ENCODE data around the gene CLCN5. TPM values are rescaled to one million over a fixed set of nuclear protein-coding genes. Genes with fewer than 3 reads are reported as not detected.

Gene CLCN5
- total RNA-seq, 2 donors from 2014 or later = 2.2 to 2.8 TPM

GRCh38 chrX:50093625-50094024, 171.2 kb downstream of the CLCN5 start:
- no peaks in the 10 kb centered on the region for H3K36me3 Mint-ChIP-seq (ENCODE audit: low read depth)
- no peaks in the 10 kb centered on the region for H3K27me3 Mint-ChIP-seq
- ATAC-seq = no peak
- no peaks in the 10 kb centered on the region for H3K4me1 Mint-ChIP-seq
- no peak overlapping the region for H3K27ac Mint-ChIP-seq
- no peak overlapping the region for H3K4me3 Mint-ChIP-seq
- no peaks in the 10 kb centered on the region for H3K9me3 ChIP-seq (ENCODE audit: control insufficient read depth, low read length, poor library complexity, severe bottlenecking)
- DNase-seq = no peak

- DNase-seq (no peak), ATAC-seq (no peak)
- H3K9me3 ChIP-seq (ENCODE audit: control insufficient read depth, low read length, poor library complexity, severe bottlenecking) = no peaks in the 10 kb centered on the region
- Mint-ChIP-seq H3K4me3 (no peak overlapping the region), H3K27me3 (no peaks in the 10 kb centered on the region), H3K4me1 (no peaks in the 10 kb centered on the region), H3K27ac (no peak overlapping the region), H3K36me3 (ENCODE audit: low read depth) (no peaks in the 10 kb centered on the region)
These were observed 174.7 kb downstream of the CLCN5 start for GRCh38 chrX:50097071-50097470.

GRCh38 chrX:50098241-50098640, 175.8 kb downstream of the CLCN5 start:
- H3K9me3 ChIP-seq (ENCODE audit: control insufficient read depth, low read length, poor library complexity, severe bottlenecking) = no peaks in the 10 kb centered on the region
- Mint-ChIP-seq H3K27ac (no peak overlapping the region), H3K36me3 (ENCODE audit: low read depth) (no peaks in the 10 kb centered on the region), H3K27me3 (no peaks in the 10 kb centered on the region), H3K4me1 (no peaks in the 10 kb centered on the region), H3K4me3 (no peak overlapping the region)
- DNase-seq (no peak), ATAC-seq (no peak)

GRCh38 chrX:50098749-50099148, 176.4 kb downstream of the CLCN5 start:
- Mint-ChIP-seq H3K36me3 (ENCODE audit: low read depth) (no peaks in the 10 kb centered on the region), H3K4me3 (no peak overlapping the region), H3K4me1 (no peaks in the 10 kb centered on the region), H3K27ac (no peak overlapping the region), H3K27me3 (no peaks in the 10 kb centered on the region)
- ATAC-seq = no peak
- no peaks in the 10 kb centered on the region for H3K9me3 ChIP-seq (ENCODE audit: control insufficient read depth, low read length, poor library complexity, severe bottlenecking)
- DNase-seq = no peak

- DNase-seq = no peak
- Mint-ChIP-seq H3K4me3 (no peak overlapping the region), H3K27me3 (no peaks in the 10 kb centered on the region), H3K4me1 (no peaks in the 10 kb centered on the region), H3K27ac (no peak overlapping the region), H3K36me3 (ENCODE audit: low read depth) (no peaks in the 10 kb centered on the region)
- no peak for ATAC-seq
- no peaks in the 10 kb centered on the region for H3K9me3 ChIP-seq (ENCODE audit: control insufficient read depth, low read length, poor library complexity, severe bottlenecking)
These were observed 176.9 kb downstream of the CLCN5 start for GRCh38 chrX:50099331-50099730.

- H3K4me3 Mint-ChIP-seq = no peak overlapping the region
- H3K4me1 Mint-ChIP-seq = no peaks in the 10 kb centered on the region
- H3K9me3 ChIP-seq (ENCODE audit: control insufficient read depth, low read length, poor library complexity, severe bottlenecking) = no peaks in the 10 kb centered on the region
- no peak for DNase-seq
- no peak for ATAC-seq
- H3K36me3 Mint-ChIP-seq (ENCODE audit: low read depth) = no peaks in the 10 kb centered on the region
- H3K27me3 Mint-ChIP-seq = no peaks in the 10 kb centered on the region
- no peak overlapping the region for H3K27ac Mint-ChIP-seq
These were observed 177.8 kb downstream of the CLCN5 start for GRCh38 chrX:50100188-50100587.

GRCh38 chrX:50103176-50103575, 180.8 kb downstream of the CLCN5 start:
- Mint-ChIP-seq H3K27me3 (no peaks in the 10 kb centered on the region), H3K4me1 (no peaks in the 10 kb centered on the region), H3K36me3 (ENCODE audit: low read depth) (no peaks in the 10 kb centered on the region), H3K27ac (no peak overlapping the region), H3K4me3 (no peak overlapping the region)
- H3K9me3 ChIP-seq (ENCODE audit: control insufficient read depth, low read length, poor library complexity, severe bottlenecking) = no peaks in the 10 kb centered on the region
- no peak for ATAC-seq
- DNase-seq = no peak

GRCh38 chrX:50103866-50104566, 181.6 kb downstream of the CLCN5 start:
- Mint-ChIP-seq H3K4me3 (no peak overlapping the region), H3K4me1 (no peaks in the 10 kb centered on the region), H3K27me3 (no peaks in the 10 kb centered on the region), H3K27ac (no peak overlapping the region), H3K36me3 (ENCODE audit: low read depth) (no peaks in the 10 kb centered on the region)
- no peaks in the 10 kb centered on the region for H3K9me3 ChIP-seq (ENCODE audit: control insufficient read depth, low read length, poor library complexity, severe bottlenecking)
- DNase-seq (no peak), ATAC-seq (no peak)

- Mint-ChIP-seq H3K4me1 (no peaks in the 10 kb centered on the region), H3K36me3 (ENCODE audit: low read depth) (no peaks in the 10 kb centered on the region), H3K27ac (no peak overlapping the region)
These were observed 183.8 kb downstream of the CLCN5 start for GRCh38 chrX:50106051-50106675.

GRCh38 chrX:50107470-50107869, 185.1 kb downstream of the CLCN5 start:
- ATAC-seq (no peak), DNase-seq (no peak)
- Mint-ChIP-seq H3K4me3 (no peak overlapping the region), H3K4me1 (no peaks in the 10 kb centered on the region), H3K27me3 (no peaks in the 10 kb centered on the region), H3K27ac (no peak overlapping the region), H3K36me3 (ENCODE audit: low read depth) (no peaks in the 10 kb centered on the region)
- H3K9me3 ChIP-seq (ENCODE audit: control insufficient read depth, low read length, poor library complexity, severe bottlenecking) = no peaks in the 10 kb centered on the region

More at GRCh38 chrX:50106051-50106675, 183.8 kb downstream of the CLCN5 start:
- DNase-seq (no peak), ATAC-seq (no peak)
- Mint-ChIP-seq H3K4me3 (no peak overlapping the region), H3K27me3 (no peaks in the 10 kb centered on the region)
- no peaks in the 10 kb centered on the region for H3K9me3 ChIP-seq (ENCODE audit: control insufficient read depth, low read length, poor library complexity, severe bottlenecking)

GRCh38 chrX:50108264-50108663, 185.9 kb downstream of the CLCN5 start:
- DNase-seq = no peak
- no peaks in the 10 kb centered on the region for H3K4me1 Mint-ChIP-seq
- H3K9me3 ChIP-seq (ENCODE audit: control insufficient read depth, low read length, poor library complexity, severe bottlenecking) = no peaks in the 10 kb centered on the region
- H3K27me3 Mint-ChIP-seq = no peaks in the 10 kb centered on the region
- H3K36me3 Mint-ChIP-seq (ENCODE audit: low read depth) = no peaks in the 10 kb centered on the region
- no peak overlapping the region for H3K4me3 Mint-ChIP-seq
- no peak overlapping the region for H3K27ac Mint-ChIP-seq
- no peak for ATAC-seq

- no peak for ATAC-seq
- Mint-ChIP-seq H3K4me3 (no peak overlapping the region), H3K27me3 (no peaks in the 10 kb centered on the region), H3K27ac (no peak overlapping the region), H3K36me3 (ENCODE audit: low read depth) (no peaks in the 10 kb centered on the region), H3K4me1 (no peaks in the 10 kb centered on the region)
- DNase-seq = no peak
- no peaks in the 10 kb centered on the region for H3K9me3 ChIP-seq (ENCODE audit: control insufficient read depth, low read length, poor library complexity, severe bottlenecking)
These were observed 189.3 kb downstream of the CLCN5 start for GRCh38 chrX:50111742-50112141.

GRCh38 chrX:50114113-50114512, 191.7 kb downstream of the CLCN5 start:
- no peak for DNase-seq
- Mint-ChIP-seq H3K4me3 (no peak overlapping the region), H3K36me3 (ENCODE audit: low read depth) (no peaks in the 10 kb centered on the region)

GRCh38 chrX:50115973-50116372, 193.6 kb downstream of the CLCN5 start:
- H3K27ac Mint-ChIP-seq = no peak overlapping the region
- DNase-seq (no peak), ATAC-seq (no peak)
- H3K36me3 Mint-ChIP-seq (ENCODE audit: low read depth) = no peaks in the 10 kb centered on the region
- H3K4me3 Mint-ChIP-seq = no peak overlapping the region
- H3K27me3 Mint-ChIP-seq = no peaks in the 10 kb centered on the region
- H3K4me1 Mint-ChIP-seq = no peaks in the 10 kb centered on the region
- no peaks in the 10 kb centered on the region for H3K9me3 ChIP-seq (ENCODE audit: control insufficient read depth, low read length, poor library complexity, severe bottlenecking)

More at GRCh38 chrX:50114113-50114512, 191.7 kb downstream of the CLCN5 start:
- H3K4me1 Mint-ChIP-seq = no peaks in the 10 kb centered on the region
- H3K27ac Mint-ChIP-seq = no peak overlapping the region
- no peak for ATAC-seq
- no peaks in the 10 kb centered on the region for H3K27me3 Mint-ChIP-seq
- H3K9me3 ChIP-seq (ENCODE audit: control insufficient read depth, low read length, poor library complexity, severe bottlenecking) = no peaks in the 10 kb centered on the region
